HG03097 (cell line): ENCODE data around the gene KMT2A.

Experiments
- ATAC-seq: cut with Tn5 transposase; IDR thresholded peaks from one replicate; pipeline ENCODE4 v1.9.1; 2021; ENCODE audit not compliant: unreplicated experiment, low FRiP score

Gene KMT2A

DNA sequence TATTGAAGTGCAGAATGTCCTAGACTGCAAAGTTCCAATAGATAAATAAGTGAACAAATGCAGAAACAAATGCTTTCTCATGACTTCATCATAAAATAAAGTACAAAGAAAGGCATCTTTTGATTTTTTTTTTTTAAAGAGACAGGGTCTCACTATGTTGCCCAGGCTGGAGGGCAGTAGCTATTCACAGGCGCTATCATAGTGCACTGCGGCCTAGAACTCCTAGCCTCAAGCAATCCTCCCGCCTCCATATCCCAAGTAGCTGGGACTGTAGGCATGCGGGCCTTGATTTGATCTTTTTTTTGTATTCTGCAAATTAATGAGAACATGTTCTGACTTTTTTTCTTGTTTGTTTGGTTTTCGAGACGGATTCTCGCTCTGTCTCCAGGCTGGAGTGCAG, 138.3 kb downstream of the KMT2A start:
- no peak for ATAC-seq
